ENCODE data around the gene HSPG2.

The HSPG2 gene

GRCh38 chr1:21896652-21897532 is 40.2 kb downstream of the HSPG2 start:
- no peak for DNase-seq

GRCh38 chr1:21896026-21896425 is 41.1 kb downstream of the HSPG2 start:
- no peak for DNase-seq

GRCh38 chr1:21894034-21894881 is 42.9 kb downstream of the HSPG2 start:
- no peak for DNase-seq

- DNase-seq = no peak
Observed at GRCh38 chr1:21893046-21893805, 43.9 kb downstream of the HSPG2 start.

GRCh38 chr1:21891621-21892479 is 45.3 kb downstream of the HSPG2 start:
- no peak for DNase-seq

GRCh38 chr1:21891081-21891480 is 46.0 kb downstream of the HSPG2 start:
- no peak for DNase-seq

GRCh38 chr1:21888500-21888899 is 48.6 kb downstream of the HSPG2 start:
- DNase-seq = no peak

GRCh38 chr1:21887796-21888195 is 49.3 kb downstream of the HSPG2 start:
- DNase-seq = no peak

- no peak for DNase-seq
Observed at GRCh38 chr1:21887216-21887736, 49.8 kb downstream of the HSPG2 start.

GRCh38 chr1:21886486-21887215 is 50.5 kb downstream of the HSPG2 start:
- DNase-seq = no peak

GRCh38 chr1:21885236-21886037 is 51.7 kb downstream of the HSPG2 start:
- no peak for DNase-seq

- DNase-seq = no peak
Observed at GRCh38 chr1:21884456-21885235, 52.5 kb downstream of the HSPG2 start.

GRCh38 chr1:21882721-21883415 is 54.2 kb downstream of the HSPG2 start:
- no peak for DNase-seq

- no peak for DNase-seq
Observed at GRCh38 chr1:21881250-21881649, 55.9 kb downstream of the HSPG2 start.

GRCh38 chr1:21880619-21880970 is 56.5 kb downstream of the HSPG2 start:
- DNase-seq = no peak

GRCh38 chr1:21879928-21880618 is 57.0 kb downstream of the HSPG2 start:
- DNase-seq = no peak

- no peak for DNase-seq
Observed at GRCh38 chr1:21878840-21879478, 58.2 kb downstream of the HSPG2 start.

Data from stimulated activated CD4-positive, alpha-beta T cell treated with anti-CD3 and anti-CD28 coated beads, Interleukin-4, amount 100 ng/mL, for 24 hours (primary cell).